HG03039 (cell line): ENCODE results near the gene MAGIX.

Source experiments
- ATAC-seq: cut with Tn5 transposase; IDR thresholded peaks from one replicate; pipeline ENCODE4 v1.9.1; 2021; ENCODE audit warnings: mild to moderate bottlenecking, moderate library complexity; ENCODE audit not compliant: unreplicated experiment

Gene MAGIX

DNA sequence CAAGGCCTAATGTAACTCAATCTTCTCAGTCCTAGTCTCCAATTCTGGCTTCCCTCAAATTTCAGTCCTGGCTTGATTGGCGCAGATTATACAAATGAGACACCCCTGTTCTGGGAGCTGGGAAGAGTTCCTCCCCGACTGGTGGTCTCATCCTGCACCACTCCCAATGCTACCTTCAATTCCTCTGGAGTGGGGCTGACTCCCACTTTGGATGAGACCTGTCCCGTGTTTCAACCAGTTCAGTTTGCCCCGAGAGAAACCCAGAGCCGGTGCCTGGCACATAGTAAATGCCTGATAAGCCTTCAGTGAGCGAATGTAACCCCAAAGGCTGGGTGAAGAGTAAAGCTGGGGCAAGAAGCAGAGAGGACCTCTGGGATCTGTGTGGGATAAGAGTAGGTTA is 41.5 kb downstream of the MAGIX start:
- no peak for ATAC-seq

DNA sequence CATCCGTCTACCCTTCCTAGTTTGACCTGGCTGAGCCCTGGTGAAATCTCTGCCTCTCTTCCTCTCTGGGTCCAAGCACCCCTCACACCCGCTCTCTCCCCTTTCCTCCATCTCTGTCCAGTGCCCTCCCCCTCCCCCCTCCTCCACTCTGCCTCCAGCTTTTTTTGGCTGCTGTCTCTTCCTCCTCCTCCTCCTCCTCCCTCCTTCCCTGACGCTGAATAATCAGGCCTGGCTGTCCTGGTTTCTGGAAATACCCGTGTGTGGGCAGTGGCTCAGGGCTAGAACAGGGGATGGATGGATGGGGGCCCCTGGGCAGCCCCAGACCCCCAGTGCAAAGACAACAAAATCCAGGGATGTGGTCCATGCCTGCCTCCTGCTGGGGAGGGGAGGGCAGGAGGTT is 42.2 kb downstream of the MAGIX start:
- no peak for ATAC-seq

DNA sequence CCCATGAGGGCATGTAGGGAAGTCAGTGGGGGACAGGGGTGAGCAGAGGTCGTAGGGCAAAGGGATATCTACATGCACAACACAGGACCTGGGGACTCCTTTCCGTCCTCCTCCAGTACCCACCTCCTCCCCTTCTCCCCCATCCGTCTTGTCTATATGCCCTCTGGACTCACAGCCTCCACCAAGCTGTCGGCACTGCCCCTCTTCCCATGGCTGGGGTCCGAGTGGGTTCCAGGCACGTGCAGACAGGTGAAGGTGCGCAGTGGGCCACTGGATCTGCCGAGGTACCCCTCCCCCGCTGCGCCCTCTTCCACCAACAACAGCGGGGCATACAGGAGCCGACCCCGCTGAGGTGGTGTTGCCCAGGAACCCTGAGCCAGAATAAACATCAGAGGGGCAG is 42.9 kb downstream of the MAGIX start:
- ATAC-seq, result no peak

DNA sequence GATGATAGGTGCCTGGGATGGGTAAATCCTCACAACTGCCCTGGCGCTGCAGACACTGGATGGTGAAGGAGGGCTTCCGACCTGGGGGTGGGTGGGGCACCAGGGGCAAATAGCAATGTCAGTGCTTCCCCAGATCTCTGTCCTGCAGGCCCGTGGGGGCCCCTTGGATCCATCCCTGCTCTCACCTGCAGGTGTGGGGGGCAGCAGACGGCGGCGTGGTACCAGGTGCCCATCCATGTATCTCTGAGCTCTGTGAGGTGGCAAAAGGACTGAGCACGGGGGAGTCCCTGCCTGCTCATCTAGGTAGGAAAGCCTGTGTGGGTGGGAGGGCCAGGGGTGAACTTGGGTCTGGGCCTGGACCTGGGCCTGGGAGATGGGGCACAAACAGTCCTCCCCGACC is 44.0 kb downstream of the MAGIX start:
- ATAC-seq, result no peak

DNA sequence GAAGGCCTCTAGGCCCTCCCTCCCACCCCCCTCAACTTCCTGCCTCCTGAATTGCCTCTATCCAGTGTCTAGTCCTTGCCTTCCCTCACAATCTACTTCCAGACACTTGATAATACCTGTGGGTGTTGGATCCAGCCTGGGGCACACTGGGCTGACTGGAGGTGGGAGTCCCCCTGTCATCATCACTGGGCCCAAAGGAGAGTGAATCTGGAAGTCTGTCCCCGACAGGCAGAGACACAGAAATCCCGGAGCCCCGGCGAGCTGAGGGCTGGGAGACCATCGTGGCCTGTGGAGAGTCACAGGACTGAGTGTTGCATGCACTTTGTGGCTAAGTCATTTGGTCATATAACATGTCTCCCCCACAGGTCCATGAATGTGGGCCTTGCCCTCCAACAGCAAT is 45.8 kb downstream of the MAGIX start:
- no peak for ATAC-seq

DNA sequence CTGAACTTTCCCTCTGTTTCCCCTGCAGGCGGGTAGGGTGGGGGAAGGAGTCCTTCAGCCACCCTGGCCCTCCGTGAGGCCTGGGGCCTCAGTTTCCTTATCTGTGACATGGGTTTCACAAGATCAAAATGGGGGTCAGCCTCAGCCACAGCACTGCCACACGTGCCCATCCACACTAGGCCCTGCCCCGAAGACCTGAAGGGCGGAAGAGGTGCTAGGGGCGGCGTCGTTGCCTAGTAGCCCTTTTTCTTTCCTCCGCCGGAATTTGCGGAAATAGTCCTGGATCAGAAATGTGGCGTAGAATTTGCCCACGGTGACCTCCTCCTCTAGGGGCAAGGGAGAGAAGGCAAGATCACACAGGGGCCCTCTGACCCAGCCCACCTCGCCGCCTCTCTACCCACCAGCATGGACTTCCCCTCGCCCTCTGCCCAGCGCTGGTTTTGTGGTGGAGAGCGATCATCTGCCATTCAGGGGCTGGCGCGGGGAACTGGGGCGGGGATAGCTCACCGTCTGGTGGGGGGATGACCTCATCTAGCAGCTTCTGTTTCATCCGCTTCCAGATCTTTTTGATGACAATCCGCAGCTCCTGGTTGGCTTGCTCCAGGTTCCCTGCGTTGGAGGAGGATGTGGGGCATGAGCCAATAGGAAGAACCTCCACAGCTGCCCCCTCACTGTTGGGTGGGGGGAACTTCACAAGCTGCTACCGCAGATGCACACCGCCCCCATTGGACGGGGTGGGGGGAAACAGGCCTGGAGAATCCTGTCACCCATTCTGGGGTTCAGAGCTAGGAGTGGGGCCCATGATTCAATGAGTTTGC is 47.1 kb downstream of the MAGIX start:
- ATAC-seq, result no peak

DNA sequence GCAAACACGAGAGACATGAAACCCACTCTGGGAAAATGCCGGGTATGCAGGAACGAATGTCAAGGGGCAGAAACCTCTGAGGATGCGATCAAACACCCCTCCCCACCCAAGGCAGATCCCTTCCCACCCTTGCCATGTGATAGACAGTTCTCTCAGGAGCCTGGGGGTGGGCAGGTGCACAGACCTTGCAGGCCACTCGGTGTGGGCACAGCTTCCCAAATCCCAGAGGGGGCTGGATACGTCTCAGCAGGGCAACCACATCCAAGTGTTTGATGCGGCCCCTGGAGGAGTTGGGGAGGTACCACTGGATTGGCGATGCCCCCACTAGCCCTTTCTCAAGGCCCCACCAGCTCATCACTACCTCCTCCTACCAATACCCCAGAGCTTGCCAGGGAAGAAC is 47.8 kb downstream of the MAGIX start:
- no peak for ATAC-seq

DNA sequence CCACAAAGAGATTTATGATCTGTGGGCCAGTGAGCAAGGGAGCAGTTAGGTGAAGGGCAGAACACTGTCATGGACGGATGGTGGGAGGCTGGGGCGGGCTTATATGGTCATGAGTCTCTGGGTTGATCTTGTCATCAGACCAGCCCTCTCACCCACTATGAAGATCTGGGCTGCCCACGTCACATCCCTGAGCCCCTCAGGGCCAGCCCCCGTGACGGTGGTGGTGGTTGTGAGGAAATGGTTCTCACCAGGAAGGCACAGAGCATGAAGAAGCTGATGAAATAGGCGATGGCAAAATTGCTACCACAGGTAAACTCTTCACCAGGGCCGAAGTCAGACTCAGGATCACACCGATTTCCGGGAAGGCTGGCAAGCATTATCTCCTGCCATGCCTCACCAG is 48.5 kb downstream of the MAGIX start:
- no peak for ATAC-seq

DNA sequence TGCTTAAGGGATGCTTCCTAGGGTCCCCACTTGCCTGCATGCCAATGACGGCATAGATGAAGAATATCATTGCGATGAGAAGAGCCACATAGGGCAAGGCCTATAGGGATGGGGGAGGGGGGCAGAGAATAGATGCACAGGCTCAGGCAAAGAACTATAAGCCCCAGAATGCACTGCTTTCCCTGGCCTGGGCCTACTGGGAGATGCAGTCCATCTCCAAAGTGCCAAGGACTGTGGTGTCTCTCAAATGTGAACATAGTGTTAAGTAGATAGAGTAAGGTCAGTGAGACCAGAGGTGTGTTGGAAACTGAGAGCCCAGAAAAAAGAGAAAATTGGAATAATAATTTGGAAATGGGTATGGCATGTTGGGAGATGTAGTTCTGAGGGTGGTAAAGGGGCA is 49.7 kb downstream of the MAGIX start:
- ATAC-seq, result no peak

DNA sequence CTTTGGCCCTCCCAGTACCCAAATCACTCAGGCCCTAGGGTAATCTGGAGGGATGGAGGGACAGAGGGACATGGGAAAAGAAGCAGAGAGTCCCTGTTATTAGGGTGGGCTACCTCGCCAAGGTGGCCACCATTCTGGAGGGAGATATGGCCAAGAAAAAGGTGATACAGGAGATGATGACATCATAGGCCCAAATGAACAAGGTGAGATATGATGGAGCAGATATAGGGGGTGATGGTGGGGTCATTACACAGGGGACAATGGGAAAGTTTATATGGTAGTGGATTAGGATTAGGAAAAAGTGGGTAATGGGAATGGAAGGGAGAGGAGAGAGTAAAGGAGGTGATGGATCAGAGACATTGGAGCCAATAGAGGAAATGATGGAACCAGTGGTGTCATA is 50.3 kb downstream of the MAGIX start:
- no peak for ATAC-seq

DNA sequence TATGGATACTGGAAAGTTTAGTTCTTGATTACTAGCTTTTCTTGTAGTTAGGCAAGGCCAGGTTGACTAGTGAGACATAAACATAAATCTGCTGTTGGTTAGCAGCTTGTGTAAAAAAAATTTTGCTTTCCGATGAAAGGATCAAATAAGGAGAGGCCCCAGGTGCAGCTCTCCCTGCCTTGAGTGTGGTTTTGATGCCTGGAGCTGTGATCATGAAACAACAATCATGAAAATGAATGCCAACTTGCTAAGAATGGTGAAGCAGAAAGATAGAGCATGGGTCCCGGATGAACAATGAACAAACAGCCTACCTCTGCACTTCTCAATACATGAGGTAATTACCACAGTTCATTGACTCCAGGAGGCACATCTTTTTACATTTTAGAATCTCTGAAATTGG is 51.9 kb downstream of the MAGIX start:
- ATAC-seq, result no peak

DNA sequence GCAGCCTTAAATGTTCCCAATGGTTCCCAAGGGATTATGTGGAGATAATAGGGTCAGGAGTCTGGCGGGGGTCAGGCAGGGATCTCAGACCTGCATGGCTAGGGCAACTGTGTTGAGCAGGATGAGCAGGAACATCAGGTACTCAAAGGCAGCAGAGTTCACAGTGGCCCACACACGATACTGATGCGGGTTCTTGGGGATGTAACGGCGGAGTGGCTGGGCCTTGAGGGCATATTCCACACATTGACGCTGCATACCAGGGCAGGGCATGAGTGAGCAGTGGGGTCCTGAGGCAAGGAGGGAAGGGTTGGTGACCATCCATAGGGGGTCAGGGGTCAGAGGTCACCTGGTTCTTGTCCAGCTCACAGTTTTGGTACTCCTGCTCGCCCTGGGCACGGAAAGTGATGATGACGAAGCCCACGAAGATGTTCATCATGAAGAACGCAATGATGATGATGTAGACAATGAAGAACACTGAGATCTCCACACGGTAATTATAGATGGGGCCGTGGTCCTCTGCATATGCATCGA is 52.5 kb downstream of the MAGIX start:
- no peak for ATAC-seq
